ENCODE measurements around the gene STK32C.

Gene STK32C

DNA sequence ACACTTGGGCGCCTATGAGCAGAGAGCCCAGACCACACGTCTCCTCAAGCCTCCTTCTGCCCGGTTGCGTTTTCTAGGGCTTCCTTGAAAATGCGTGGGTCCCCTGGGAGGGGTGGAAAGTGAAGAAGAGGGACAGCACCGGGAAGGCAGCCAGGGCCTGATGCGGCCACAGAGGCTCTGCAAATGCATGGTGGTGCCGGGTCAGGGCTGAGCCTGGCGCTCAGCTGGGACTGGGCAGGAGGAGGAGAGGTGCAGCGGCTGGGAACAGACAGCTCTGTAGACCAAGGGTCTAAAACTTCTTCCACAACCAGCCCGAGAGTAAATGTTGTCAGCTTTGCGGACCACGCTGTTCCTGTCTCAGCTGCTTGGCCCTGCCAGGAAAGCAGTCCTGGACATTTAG, 119.4 kb downstream of the STK32C start:
- H3K27me3 ChIP-seq (ENCODE audit: insufficient read depth, low read length, poor library complexity) = peaks cover 28% of the 10 kb centered on the region
- no peak overlapping the region for H3K4ac ChIP-seq (ENCODE audit: low read depth, low read length)
- H2AK5ac ChIP-seq (ENCODE audit: low read length) = no peak overlapping the region
- no peak overlapping the region for H2BK120ac ChIP-seq (ENCODE audit: low read depth, low read length)
- no peak overlapping the region for H4K8ac ChIP-seq (ENCODE audit: low read depth, low read length)
- H2BK5ac ChIP-seq (ENCODE audit: low read length) = no peak overlapping the region
- no peak overlapping the region for H3K18ac ChIP-seq (ENCODE audit: low read length)
- no peak overlapping the region for H3K9ac ChIP-seq (ENCODE audit: low read length)
- no peak overlapping the region for H4K5ac ChIP-seq (ENCODE audit: low read length)
- H3K36me3 ChIP-seq (ENCODE audit: control insufficient read depth, insufficient read depth, low read length) = no peaks in the 10 kb centered on the region
- H2BK15ac ChIP-seq (replicated peaks; ENCODE audit: low read depth) = no peak overlapping the region
- no peak overlapping the region for H3K4me2 ChIP-seq (ENCODE audit: low read length)
- no peaks in the 10 kb centered on the region for H3K79me2 ChIP-seq (ENCODE audit: control insufficient read depth, insufficient read depth, low read length)
- H3K4me3 ChIP-seq (ENCODE audit: low read length) = no peak overlapping the region
- H3K27ac ChIP-seq (ENCODE audit: low read depth, low read length) = no peak overlapping the region
- no peak overlapping the region for H3K23ac ChIP-seq (ENCODE audit: low read length)
- WGBS (ENCODE audit: extremely low coverage, insufficient coverage, low lambda C conversion rate) = no CpG with 5 or more reads among the region's 13 CpGs
- no peaks in the 10 kb centered on the region for H3K79me1 ChIP-seq (ENCODE audit: low read length)
- no peaks in the 10 kb centered on the region for H3K4me1 ChIP-seq (ENCODE audit: control insufficient read depth, low read depth, low read length)
- no peak overlapping the region for H3K56ac ChIP-seq (ENCODE audit: low read length)
- DNase-seq = no peak

- Histone ChIP-seq H3K79me1 (ENCODE audit: low read length) (no peaks in the 10 kb centered on the region), H3K18ac (ENCODE audit: low read length) (no peak overlapping the region), H3K4me3 (ENCODE audit: low read length) (no peak overlapping the region), H3K4me1 (ENCODE audit: control insufficient read depth, low read depth, low read length) (no peaks in the 10 kb centered on the region), H4K8ac (ENCODE audit: low read depth, low read length) (no peak overlapping the region), H3K27me3 (ENCODE audit: insufficient read depth, low read length, poor library complexity) (peaks cover 28% of the 10 kb centered on the region), H3K9ac (ENCODE audit: low read length) (peak overlapping the region; percentile 48), H4K5ac (ENCODE audit: low read length) (no peak overlapping the region), H3K4ac (ENCODE audit: low read depth, low read length) (no peak overlapping the region), H3K36me3 (ENCODE audit: control insufficient read depth, insufficient read depth, low read length) (no peaks in the 10 kb centered on the region), H3K56ac (ENCODE audit: low read length) (no peak overlapping the region), H2BK120ac (ENCODE audit: low read depth, low read length) (no peak overlapping the region), H2BK15ac (replicated peaks; ENCODE audit: low read depth) (no peak overlapping the region), H3K4me2 (ENCODE audit: low read length) (peak overlapping the region; percentile 50), H3K23ac (ENCODE audit: low read length) (no peak overlapping the region), H2BK5ac (ENCODE audit: low read length) (no peak overlapping the region), H2AK5ac (ENCODE audit: low read length) (no peak overlapping the region), H3K27ac (ENCODE audit: low read depth, low read length) (no peak overlapping the region), H3K79me2 (ENCODE audit: control insufficient read depth, insufficient read depth, low read length) (no peaks in the 10 kb centered on the region)
- WGBS (ENCODE audit: extremely low coverage, insufficient coverage, low lambda C conversion rate) = no CpG with 5 or more reads among the region's 58 CpGs
- DNase-seq = no peak
These were observed 120.2 kb downstream of the STK32C start for GRCh38 chr10:132187430-132188138.

GRCh38 chr10:132186488-132187429, 121.0 kb downstream of the STK32C start, which contains the start of gene DPYSL4:
Gene DPYSL4, plus strand, starts transcription at chr10:132186948. Its CDS starts 116 bp downstream, at chr10:132187064.
- H3K9ac ChIP-seq (ENCODE audit: low read length) = peak within 1 kb of the TSS; percentile 55
- no peak within 1 kb of the TSS for H4K5ac ChIP-seq (ENCODE audit: low read length)
- DNase-seq = no peak
- H2BK120ac ChIP-seq (ENCODE audit: low read depth, low read length) = no peak within 1 kb of the TSS
- no peak within 1 kb of the TSS for H2BK15ac ChIP-seq (replicated peaks; ENCODE audit: low read depth)
- H4K8ac ChIP-seq (ENCODE audit: low read depth, low read length) = no peak within 1 kb of the TSS
- no peak within 1 kb of the TSS for H3K56ac ChIP-seq (ENCODE audit: low read length)
- no peaks in the 10 kb centered on the region for H3K4me1 ChIP-seq (ENCODE audit: control insufficient read depth, low read depth, low read length)
- no peaks in the 10 kb centered on the region for H3K36me3 ChIP-seq (ENCODE audit: control insufficient read depth, insufficient read depth, low read length)
- no peak within 1 kb of the TSS for H3K27ac ChIP-seq (ENCODE audit: low read depth, low read length)
- no peaks in the 10 kb centered on the region for H3K79me1 ChIP-seq (ENCODE audit: low read length)
- H3K27me3 ChIP-seq (ENCODE audit: insufficient read depth, low read length, poor library complexity) = peaks cover 28% of the 10 kb centered on the region
- H3K4ac ChIP-seq (ENCODE audit: low read depth, low read length) = no peak within 1 kb of the TSS
- peak within 1 kb of the TSS; percentile 66 for H3K4me2 ChIP-seq (ENCODE audit: low read length)
- no peak within 1 kb of the TSS for H3K18ac ChIP-seq (ENCODE audit: low read length)
- no peaks in the 10 kb centered on the region for H3K79me2 ChIP-seq (ENCODE audit: control insufficient read depth, insufficient read depth, low read length)
- H2BK5ac ChIP-seq (ENCODE audit: low read length) = no peak within 1 kb of the TSS
- WGBS (ENCODE audit: extremely low coverage, insufficient coverage, low lambda C conversion rate) = no CpG with 5 or more reads among the region's 109 CpGs
- no peak within 1 kb of the TSS for H2AK5ac ChIP-seq (ENCODE audit: low read length)
- no peak within 1 kb of the TSS for H3K23ac ChIP-seq (ENCODE audit: low read length)
- peak within 1 kb of the TSS; percentile 16 for H3K4me3 ChIP-seq (ENCODE audit: low read length)

DNA sequence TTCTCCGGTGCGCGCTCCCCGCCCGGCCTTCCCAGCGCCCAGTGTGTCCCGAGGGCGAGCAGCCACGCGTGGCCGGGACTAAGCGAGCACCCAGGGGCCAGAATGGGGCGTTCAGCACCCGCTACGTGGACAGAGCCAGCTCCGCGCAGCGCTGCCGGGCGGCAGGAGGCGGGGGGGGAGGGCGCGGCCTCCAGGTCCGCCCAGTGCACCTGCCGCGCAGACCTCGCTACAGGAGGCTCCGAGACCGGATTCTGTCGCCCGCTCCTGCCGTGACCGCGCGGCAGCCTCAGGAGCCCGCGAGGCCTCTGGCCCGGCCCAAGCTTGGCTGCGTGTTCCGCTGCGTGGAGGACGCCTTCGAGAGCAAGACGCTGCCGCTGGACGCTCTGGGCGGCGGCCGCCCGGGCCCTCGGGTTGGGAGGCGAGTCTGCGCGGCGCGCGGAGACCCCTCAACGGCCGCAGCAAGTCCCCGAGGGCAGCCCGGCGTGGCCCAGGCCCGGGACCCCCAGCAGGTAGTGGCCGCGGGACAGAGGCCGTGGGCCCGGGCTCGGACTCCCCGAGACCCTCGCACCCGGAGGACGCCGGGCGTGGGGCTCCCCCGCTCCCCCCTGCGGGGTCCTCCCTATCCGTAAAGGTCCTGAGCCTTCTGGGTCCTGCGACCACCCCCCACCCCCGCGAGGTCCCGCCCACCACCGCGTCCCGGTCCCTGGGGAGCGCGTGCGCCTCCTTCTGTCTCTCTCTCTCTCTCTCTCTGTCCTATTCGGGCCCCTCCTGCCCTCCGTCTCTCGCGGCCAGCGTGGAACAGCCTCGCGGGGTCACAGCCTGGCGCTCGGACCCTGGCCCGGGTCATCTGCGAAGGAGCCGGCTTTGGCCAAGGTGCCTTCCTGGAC, 121.9 kb downstream of the STK32C start:
- H2BK15ac ChIP-seq (replicated peaks; ENCODE audit: low read depth) = no peak overlapping the region
- no peak overlapping the region for H4K8ac ChIP-seq (ENCODE audit: low read depth, low read length)
- no peak overlapping the region for H3K27ac ChIP-seq (ENCODE audit: low read depth, low read length)
- DNase-seq = peak; percentile 41
- H2AK5ac ChIP-seq (ENCODE audit: low read length) = no peak overlapping the region
- no peak overlapping the region for H2BK5ac ChIP-seq (ENCODE audit: low read length)
- H3K36me3 ChIP-seq (ENCODE audit: control insufficient read depth, insufficient read depth, low read length) = no peaks in the 10 kb centered on the region
- no peak overlapping the region for H3K4me3 ChIP-seq (ENCODE audit: low read length)
- no peak overlapping the region for H3K18ac ChIP-seq (ENCODE audit: low read length)
- H3K4me2 ChIP-seq (ENCODE audit: low read length) = no peak overlapping the region
- H3K56ac ChIP-seq (ENCODE audit: low read length) = no peak overlapping the region
- no peak overlapping the region for H3K4ac ChIP-seq (ENCODE audit: low read depth, low read length)
- H2BK120ac ChIP-seq (ENCODE audit: low read depth, low read length) = no peak overlapping the region
- no peaks in the 10 kb centered on the region for H3K79me2 ChIP-seq (ENCODE audit: control insufficient read depth, insufficient read depth, low read length)
- no peak overlapping the region for H3K9ac ChIP-seq (ENCODE audit: low read length)
- H3K79me1 ChIP-seq (ENCODE audit: low read length) = no peaks in the 10 kb centered on the region
- no peak overlapping the region for H4K5ac ChIP-seq (ENCODE audit: low read length)
- no peaks in the 10 kb centered on the region for H3K4me1 ChIP-seq (ENCODE audit: control insufficient read depth, low read depth, low read length)
- H3K23ac ChIP-seq (ENCODE audit: low read length) = no peak overlapping the region
- peaks cover 28% of the 10 kb centered on the region for H3K27me3 ChIP-seq (ENCODE audit: insufficient read depth, low read length, poor library complexity)
- no CpG with 5 or more reads among the region's 99 CpGs for WGBS (ENCODE audit: extremely low coverage, insufficient coverage, low lambda C conversion rate)

DNA sequence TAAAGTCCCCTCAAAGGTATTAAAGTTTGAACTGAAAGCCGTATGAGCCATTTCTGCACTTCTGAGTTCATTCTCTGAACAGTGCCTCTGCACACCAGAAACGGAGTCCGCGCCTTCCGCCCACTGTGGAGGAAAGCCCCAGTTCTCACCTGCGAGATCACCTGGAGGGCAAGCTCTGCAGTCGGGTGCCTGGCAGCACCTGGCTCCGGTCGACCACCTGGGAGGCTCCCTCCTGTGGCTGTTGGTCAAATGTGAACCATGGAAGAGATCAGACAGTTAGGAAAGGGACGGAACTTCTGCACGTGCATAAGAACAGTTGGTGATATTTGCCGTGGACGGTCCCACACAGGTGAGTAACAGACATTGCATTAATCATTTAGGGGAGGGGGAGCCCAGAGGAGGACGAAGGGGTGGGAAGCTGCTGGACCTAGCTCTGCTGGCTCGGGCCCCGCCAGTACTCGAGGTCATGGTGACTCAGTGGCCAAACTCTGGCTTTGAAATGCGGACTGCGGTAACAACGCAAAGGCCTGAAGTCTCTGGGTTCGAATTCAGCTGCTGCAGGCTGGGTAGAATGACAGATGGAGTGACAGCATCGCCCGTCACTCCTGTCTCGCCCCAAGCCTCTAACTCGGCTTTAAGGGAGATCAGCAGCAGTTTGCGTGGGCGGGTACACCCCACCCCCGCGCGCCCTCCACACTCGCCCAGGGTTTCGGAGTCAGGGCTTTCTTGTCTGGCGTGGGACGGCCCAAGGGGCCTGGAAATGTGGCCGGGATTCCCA, 122.7 kb downstream of the STK32C start:
- H3K79me1 ChIP-seq (ENCODE audit: low read length) = no peaks in the 10 kb centered on the region
- no peak overlapping the region for H3K56ac ChIP-seq (ENCODE audit: low read length)
- no peaks in the 10 kb centered on the region for H3K36me3 ChIP-seq (ENCODE audit: control insufficient read depth, insufficient read depth, low read length)
- H3K27me3 ChIP-seq (ENCODE audit: insufficient read depth, low read length, poor library complexity) = peaks cover 28% of the 10 kb centered on the region
- no peaks in the 10 kb centered on the region for H3K4me1 ChIP-seq (ENCODE audit: control insufficient read depth, low read depth, low read length)
- H2BK120ac ChIP-seq (ENCODE audit: low read depth, low read length) = no peak overlapping the region
- no CpG with 5 or more reads among the region's 35 CpGs for WGBS (ENCODE audit: extremely low coverage, insufficient coverage, low lambda C conversion rate)
- no peak overlapping the region for H4K8ac ChIP-seq (ENCODE audit: low read depth, low read length)
- H2BK5ac ChIP-seq (ENCODE audit: low read length) = no peak overlapping the region
- no peak overlapping the region for H3K4me3 ChIP-seq (ENCODE audit: low read length)
- DNase-seq = no peak
- H3K4me2 ChIP-seq (ENCODE audit: low read length) = no peak overlapping the region
- H3K23ac ChIP-seq (ENCODE audit: low read length) = no peak overlapping the region
- H2AK5ac ChIP-seq (ENCODE audit: low read length) = no peak overlapping the region
- no peak overlapping the region for H3K27ac ChIP-seq (ENCODE audit: low read depth, low read length)
- H3K79me2 ChIP-seq (ENCODE audit: control insufficient read depth, insufficient read depth, low read length) = no peaks in the 10 kb centered on the region
- H2BK15ac ChIP-seq (replicated peaks; ENCODE audit: low read depth) = no peak overlapping the region
- H3K9ac ChIP-seq (ENCODE audit: low read length) = no peak overlapping the region
- no peak overlapping the region for H3K18ac ChIP-seq (ENCODE audit: low read length)
- no peak overlapping the region for H4K5ac ChIP-seq (ENCODE audit: low read length)
- no peak overlapping the region for H3K4ac ChIP-seq (ENCODE audit: low read depth, low read length)
